K562 (cell line): ENCODE measurements around the gene KLHL28. TPM values are rescaled to one million over a fixed set of nuclear protein-coding genes. Genes with fewer than 3 reads are reported as not detected.
A peak's percentile ranks its signal among the peaks of the same experiment; 100 is the strongest.

ENCODE experiments used
- ARHGAP35 ChIP-seq: fragments of 450-650 bp; IDR thresholded peaks from 2 replicates; pipeline ENCODE4 v1.6.1; 2018; ENCODE audit not compliant: partially characterized antibody
- ATF1 ChIP-seq, 2 experiments: fragments of 450-650 bp in 1 of 2; IDR thresholded peaks; 2 replicates each; pipeline ENCODE4 v1.6.1; 2016; ENCODE audit warnings: missing compliant biosample characterization in 1 of 2, missing genetic modification characterization in 1 of 2
- CHD2 ChIP-seq: IDR thresholded peaks from 2 replicates; pipeline ENCODE4 v1.6.1; 2011; ENCODE audit warnings: low read depth, low read length
- ESRRA ChIP-seq: fragments of 450-650 bp; IDR thresholded peaks from 2 replicates; pipeline ENCODE4 v1.6.1; 2014; ENCODE audit warnings: low read depth, mild to moderate bottlenecking, moderate library complexity, borderline replicate concordance
- EWSR1 ChIP-seq: fragments of 450-650 bp; IDR thresholded peaks from 2 replicates; pipeline ENCODE4 v1.6.1; 2018; ENCODE audit warnings: borderline replicate concordance, mild to moderate bottlenecking, low read depth, moderate library complexity; ENCODE audit not compliant: partially characterized antibody
- HOXB6 ChIP-seq: fragments of 250-450 bp; sonication (Bioruptor Pico); IDR thresholded peaks from 2 replicates; pipeline ENCODE4 v1.5.1; 2022; ENCODE audit warnings: mild to moderate bottlenecking, borderline replicate concordance
- JUNB ChIP-seq: fragments of 450-650 bp; formaldehyde crosslinking; conservative IDR thresholded peaks from 2 replicates; pipeline ENCODE4 v1.4.0; 2020; ENCODE audit warnings: mild to moderate bottlenecking
- NFXL1 ChIP-seq: fragments of 450-650 bp; formaldehyde crosslinking; IDR thresholded peaks from 2 replicates; pipeline ENCODE4 v1.4.0; 2021; ENCODE audit warnings: mild to moderate bottlenecking
- RNF2 ChIP-seq: sonication (generic); IDR thresholded peaks from 2 replicates; pipeline ENCODE4 v1.6.1; 2016
- SIRT6 ChIP-seq: IDR thresholded peaks from one replicate; pipeline ENCODE4 v1.6.1; 2012; ENCODE audit warnings: low read depth, mild to moderate bottlenecking, control low read depth, inconsistent platforms, low read length, moderate library complexity
- ZNF133 ChIP-seq: fragments of 250-450 bp; sonication (Bioruptor Pico); IDR thresholded peaks from 2 replicates; pipeline ENCODE4 v1.4.0; 2020; ENCODE audit warnings: mild to moderate bottlenecking
- ZNF184 ChIP-seq: sonication (generic); formaldehyde crosslinking; IDR thresholded peaks from 2 replicates; pipeline ENCODE4 v1.5.0; 2020; ENCODE audit warnings: missing genetic modification reagents
- ZNF384 ChIP-seq: IDR thresholded peaks from 2 replicates; pipeline ENCODE4 v1.6.1; 2012; ENCODE audit warnings: low read depth, low read length, improper control_type of control experiment
- ZNF449 ChIP-seq: fragments of 250-450 bp; sonication (Bioruptor Pico); IDR thresholded peaks from 2 replicates; pipeline ENCODE4 v1.8.0; 2022; ENCODE audit warnings: moderate library complexity, mild to moderate bottlenecking, inconsistent platforms
- polyA plus RNA-seq, 8 experiments: library from polyadenylated mRNA; depleted of rRNA in 4 of 8; stranded (reverse) in 5 of 8; unstranded in 3 of 8; fragments of >200 nt; fragmentation: Nextera tagmentation in 2 of 8; fragmentation: Illumina TruSeq in 1 of 8; extraction: Ambion mirVana in 2 of 8; extraction: Trizol in 1 of 8; gene quantifications; 2 replicates each; pipeline versions ENCODE4 v1.2.1 to v1.2.3, GENCODE V29; 2011 to 2014; ENCODE audit warnings: inconsistent platforms in 1 of 8, missing spikeins in 1 of 8
- total RNA-seq, 7 experiments: library from RNA; depleted of rRNA in 6 of 7; stranded (reverse); fragments of >200 nt in 6 of 7; fragmentation: Illumina TruSeq in 2 of 7; extraction: Trizol in 2 of 7; gene quantifications; 2 replicates each; pipeline versions ENCODE4 v1.2.1 to v1.2.3, GENCODE V29; 2011 to 2021; ENCODE audit warnings: low replicate concordance in 1 of 7
- TF ChIP-seq, protein P1 (sequence below): fragments of 450-650 bp; IDR thresholded peaks from one replicate; pipeline ENCODE4 v1.6.1; 2018; ENCODE audit warnings: mild to moderate bottlenecking, moderate library complexity; ENCODE audit not compliant: partially characterized antibody
- TF ChIP-seq, protein P2 (sequence below), 2 experiments: fragments of 450-650 bp in 1 of 2; sonication (generic) in 1 of 2; formaldehyde crosslinking in 1 of 2; IDR thresholded peaks; 2 replicates each; pipeline versions ENCODE4 v1.7.1 to v1.9.0; 2016 to 2022; ENCODE audit warnings: inconsistent platforms in 1 of 2, mild to moderate bottlenecking in 1 of 2, missing genetic modification reagents in 1 of 2

Gene KLHL28
- total and polyA plus RNA-seq, 9 of the 15 experiments (the other 6 are each of a cell fraction or from before 2014, with no cell fraction given): 1.1 to 7.5 (median 4.7) TPM

DNA sequence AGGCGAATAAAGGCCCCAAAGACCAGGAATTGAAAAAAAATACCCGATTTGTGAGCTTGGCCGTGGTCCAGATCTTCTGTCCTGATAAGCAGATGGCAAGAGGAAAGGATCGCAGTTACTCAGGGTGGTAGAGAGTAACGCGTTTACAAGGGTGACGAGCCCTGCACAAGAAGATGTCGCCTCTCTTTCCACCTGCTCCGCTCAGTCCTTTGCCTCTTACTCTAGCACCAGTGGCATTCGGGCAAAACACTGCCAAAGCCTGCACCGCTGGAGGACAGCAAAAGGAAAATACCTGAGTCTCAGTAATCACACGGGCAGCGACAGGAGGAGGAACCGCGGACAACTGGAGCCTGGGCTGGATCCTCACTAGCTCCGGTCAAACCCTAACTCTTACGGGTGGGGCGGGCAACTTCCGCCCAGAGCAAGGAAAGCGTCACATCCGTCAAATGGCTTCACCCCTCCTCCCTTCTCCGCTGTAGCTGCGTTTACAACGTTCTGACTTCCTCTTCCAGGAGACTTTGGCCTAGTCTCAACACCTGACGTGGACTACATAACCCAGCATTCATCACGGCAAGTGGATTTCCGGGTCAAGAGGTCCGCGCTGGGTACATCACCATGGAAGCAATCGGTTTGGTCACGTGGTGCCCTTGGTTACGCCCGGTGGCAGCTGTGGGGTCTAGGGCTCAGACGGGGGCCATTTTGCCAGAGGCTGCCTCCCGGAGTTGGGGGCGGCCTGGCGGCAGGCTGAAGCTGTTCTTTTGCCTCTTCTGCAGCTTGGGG is at the start of gene KLHL28, which contains the start of gene TOGARAM1 (continued):
- TF ChIP-seq ESRRA (no peak; the same call in 1 of the 2 replicates), JUNB (CRISPR knock-in tag) (no peak), ZNF133 (CRISPR knock-in tag) (peak; percentile 18; the same call in 1 of the 2 replicates), SIRT6 (no peak), HOXB6 (CRISPR knock-in tag) (no peak), ATF1 (CRISPR knock-in tag; IDR thresholded peaks at IDR 0.05) (no peak), ATF1 (tag; IDR thresholded peaks at IDR 0.05) (peak; percentile 88), CHD2 (0 out of 2 replicates have a peak, but pooled peaks have one; percentile 14), ZNF184 (no peak), EWSR1 (no peak), ZNF384 (no peak), NFXL1 (no peak), RNF2 (no peak), ARHGAP35 (no peak), ZNF449 (CRISPR knock-in tag) (no peak)
- TF ChIP-seq, protein P1, sequence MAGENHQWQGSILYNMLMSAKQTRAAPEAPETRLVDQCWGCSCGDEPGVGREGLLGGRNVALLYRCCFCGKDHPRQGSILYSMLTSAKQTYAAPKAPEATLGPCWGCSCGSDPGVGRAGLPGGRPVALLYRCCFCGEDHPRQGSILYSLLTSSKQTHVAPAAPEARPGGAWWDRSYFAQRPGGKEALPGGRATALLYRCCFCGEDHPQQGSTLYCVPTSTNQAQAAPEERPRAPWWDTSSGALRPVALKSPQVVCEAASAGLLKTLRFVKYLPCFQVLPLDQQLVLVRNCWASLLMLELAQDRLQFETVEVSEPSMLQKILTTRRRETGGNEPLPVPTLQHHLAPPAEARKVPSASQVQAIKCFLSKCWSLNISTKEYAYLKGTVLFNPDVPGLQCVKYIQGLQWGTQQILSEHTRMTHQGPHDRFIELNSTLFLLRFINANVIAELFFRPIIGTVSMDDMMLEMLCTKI: no peak
- TF ChIP-seq, protein P2, sequence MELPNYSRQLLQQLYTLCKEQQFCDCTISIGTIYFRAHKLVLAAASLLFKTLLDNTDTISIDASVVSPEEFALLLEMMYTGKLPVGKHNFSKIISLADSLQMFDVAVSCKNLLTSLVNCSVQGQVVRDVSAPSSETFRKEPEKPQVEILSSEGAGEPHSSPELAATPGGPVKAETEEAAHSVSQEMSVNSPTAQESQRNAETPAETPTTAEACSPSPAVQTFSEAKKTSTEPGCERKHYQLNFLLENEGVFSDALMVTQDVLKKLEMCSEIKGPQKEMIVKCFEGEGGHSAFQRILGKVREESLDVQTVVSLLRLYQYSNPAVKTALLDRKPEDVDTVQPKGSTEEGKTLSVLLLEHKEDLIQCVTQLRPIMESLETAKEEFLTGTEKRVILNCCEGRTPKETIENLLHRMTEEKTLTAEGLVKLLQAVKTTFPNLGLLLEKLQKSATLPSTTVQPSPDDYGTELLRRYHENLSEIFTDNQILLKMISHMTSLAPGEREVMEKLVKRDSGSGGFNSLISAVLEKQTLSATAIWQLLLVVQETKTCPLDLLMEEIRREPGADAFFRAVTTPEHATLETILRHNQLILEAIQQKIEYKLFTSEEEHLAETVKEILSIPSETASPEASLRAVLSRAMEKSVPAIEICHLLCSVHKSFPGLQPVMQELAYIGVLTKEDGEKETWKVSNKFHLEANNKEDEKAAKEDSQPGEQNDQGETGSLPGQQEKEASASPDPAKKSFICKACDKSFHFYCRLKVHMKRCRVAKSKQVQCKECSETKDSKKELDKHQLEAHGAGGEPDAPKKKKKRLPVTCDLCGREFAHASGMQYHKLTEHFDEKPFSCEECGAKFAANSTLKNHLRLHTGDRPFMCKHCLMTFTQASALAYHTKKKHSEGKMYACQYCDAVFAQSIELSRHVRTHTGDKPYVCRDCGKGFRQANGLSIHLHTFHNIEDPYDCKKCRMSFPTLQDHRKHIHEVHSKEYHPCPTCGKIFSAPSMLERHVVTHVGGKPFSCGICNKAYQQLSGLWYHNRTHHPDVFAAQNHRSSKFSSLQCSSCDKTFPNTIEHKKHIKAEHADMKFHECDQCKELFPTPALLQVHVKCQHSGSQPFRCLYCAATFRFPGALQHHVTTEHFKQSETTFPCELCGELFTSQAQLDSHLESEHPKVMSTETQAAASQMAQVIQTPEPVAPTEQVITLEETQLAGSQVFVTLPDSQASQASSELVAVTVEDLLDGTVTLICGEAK (IDR thresholded peaks at IDR 0.05): peak; percentile 97
- TF ChIP-seq, protein P2 (CRISPR knock-in tag; IDR thresholded peaks at IDR 0.05): no peak
